ENCODE measurements around the gene SFI1.
"Not testable (repeated sequence)": the region's sequence is repeated elsewhere in the genome, so short reads cannot be mapped to it uniquely, and the experiment has no call there.

Gene SFI1

DNA sequence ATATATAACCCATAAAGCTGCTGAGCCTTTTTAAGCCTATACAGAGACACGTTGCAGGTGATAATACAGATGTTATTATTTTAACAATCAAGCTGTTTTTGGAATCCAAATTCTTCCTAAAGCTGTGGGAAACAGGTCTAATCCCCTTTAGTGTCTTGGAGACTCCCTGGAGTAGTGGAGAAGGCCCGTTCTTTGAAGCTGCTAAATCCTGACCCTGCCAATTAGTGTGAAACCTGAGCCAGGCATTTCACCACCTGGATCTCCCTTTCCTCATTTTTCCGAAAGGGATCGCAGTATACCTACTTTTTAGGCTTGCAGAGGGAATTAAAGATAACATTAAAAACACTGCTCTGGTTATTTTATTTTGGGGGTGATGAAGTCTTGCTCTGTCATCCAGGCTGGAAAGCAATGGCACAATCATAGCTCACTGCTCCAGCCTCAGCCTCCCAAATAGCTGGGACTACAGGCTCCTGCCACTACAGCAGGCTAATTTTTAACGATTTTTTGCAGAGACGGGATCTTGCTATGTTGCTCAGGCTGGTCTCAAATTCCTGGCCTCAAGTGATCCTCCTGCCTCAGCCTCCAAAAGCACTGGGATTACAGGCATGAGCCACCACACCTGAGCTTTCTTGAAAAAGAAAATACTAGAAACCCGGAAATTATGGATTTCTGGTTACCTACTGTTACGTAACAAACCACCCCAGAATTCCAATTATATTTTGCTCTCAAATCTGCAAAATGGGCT is 4.9 kb upstream of the SFI1 start:
- DNase-seq: no peak

DNA sequence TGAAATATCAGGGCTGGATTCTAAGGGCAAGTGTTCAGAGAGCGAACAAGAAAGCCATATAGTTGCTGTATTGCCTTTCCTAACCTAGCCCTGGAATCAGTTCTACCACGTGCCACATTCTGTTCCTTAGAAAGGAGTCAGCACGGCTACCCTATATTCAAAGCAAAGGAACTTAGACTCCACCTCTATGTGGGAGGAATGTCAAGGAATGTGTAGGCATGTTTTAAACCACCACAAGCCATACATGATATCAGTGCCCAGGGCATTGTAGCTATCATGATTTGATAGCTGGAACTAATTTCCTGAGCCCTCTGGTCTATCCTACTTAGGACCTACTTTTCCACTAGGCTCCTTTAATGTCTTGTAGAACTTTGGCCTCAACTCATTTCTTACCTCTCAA is 4.2 kb upstream of the SFI1 start:
- no peak for DNase-seq

DNA sequence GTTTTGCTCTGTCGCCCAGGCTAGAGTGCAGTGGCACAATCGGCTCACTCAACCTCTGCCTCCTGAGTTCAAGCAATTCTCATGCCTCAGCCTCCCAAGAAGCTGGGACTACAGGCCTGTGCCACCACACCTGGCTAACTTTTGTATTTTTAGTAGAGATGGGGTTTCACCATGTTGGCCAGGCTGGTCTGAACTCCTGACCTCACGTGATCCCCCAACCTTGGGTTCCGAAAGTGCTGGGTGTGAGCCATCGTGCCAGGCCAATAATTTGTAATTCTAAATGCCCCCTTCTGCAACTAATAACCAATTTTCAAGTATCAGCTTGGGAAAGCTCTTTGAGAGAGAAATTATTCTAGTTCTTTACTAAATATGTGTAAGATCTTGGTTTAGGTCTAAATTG is 3.0 kb upstream of the SFI1 start:
- DNase-seq: not testable (repeated sequence)

DNA sequence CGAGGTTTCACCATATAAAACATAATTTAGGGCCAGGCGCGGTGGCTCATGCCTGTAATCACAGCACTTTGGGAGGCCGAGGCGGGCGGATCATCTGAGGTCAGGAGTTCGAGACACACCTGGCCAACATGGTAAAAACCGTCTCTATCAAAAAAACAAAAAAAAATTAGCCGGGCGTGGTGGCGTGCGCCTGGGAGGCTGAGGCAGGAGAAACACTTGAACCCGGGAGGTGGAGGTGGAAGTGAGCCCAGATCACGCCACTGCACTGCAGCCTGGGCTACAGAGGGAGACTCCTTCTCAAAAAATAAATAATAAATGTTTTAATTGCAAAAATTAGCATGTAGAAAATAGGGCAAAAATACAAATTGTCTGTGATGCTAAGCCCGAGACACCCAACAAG is 993 bp upstream of the SFI1 start:
- no peak for DNase-seq

DNA sequence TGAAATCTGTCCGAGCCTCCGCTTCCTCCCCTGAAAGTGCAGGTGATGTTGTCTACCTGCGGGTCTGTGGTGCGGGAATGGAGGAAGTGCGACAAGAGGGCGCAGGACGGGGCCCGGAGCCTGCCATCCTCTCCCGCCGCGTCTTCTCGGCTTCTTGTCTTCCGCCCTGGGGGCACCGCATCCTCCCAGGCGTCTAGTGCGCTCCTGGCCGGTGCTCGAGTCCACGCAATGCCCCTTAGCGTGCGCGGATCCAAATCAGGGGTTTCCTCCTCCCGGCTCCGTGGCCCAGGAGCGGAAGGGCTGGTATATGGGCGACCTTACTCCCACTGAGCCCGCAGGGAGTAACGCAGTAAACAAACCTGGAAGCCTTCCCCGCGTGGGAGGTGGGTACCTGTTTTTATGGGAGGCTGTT is 405 bp downstream of the SFI1 start:
- peak; percentile 38 for DNase-seq

DNA sequence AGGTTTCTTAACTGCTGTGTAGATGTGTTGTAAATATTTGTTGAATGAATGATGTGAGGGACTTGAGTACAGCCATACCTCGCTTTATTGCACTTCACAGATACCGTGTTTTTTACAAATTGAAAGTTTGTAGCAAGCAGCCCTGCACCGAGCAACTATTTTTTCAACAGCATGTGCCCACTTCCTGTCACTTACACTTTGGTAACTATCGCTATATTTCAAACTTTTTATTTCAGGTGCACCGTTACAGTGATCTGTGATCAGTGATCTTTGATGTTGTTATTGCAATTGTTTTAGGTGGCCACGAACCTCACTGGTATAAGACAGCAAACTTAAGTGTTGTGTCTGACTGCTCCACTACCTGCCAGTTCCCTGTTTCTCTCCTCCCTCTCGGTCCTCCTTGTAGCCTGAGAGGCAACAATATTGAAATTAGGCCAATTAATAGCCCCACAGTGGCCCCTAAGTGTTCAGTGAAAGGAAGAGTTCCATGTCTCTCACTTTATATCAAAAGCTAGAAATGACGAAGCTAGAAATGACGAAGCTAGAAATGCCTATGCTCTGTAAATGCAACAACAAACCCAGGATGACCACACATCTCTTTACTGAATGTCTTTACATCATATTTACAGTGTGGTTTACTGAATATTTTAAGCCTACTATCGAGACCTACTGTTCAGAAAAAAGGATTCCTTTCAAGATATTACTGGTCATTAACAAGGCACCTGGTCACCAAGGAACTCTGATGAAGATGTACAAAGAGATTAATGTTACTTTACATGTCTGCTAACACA is 1.0 kb downstream of the SFI1 start:
- DNase-seq: peak; percentile 61

DNA sequence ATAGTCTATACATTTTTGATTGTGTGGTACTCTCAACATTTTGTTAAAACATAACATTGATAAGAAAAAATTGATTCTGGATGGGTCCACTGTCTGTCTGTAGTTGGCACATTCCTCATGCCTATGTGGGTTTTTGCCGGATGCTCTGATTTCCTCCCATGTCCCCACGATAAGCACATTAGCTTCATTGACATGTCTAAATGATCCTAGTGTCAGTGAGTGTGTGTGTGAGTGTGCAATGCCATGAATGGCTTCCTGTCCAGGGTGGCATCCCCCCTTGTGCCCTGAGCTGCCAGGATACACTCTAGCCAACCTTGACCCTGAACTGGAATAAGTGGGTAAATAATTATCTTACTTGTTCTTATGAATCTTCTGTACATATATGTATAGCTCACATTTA is 5.4 kb downstream of the SFI1 start:
- no peak for DNase-seq

DNA sequence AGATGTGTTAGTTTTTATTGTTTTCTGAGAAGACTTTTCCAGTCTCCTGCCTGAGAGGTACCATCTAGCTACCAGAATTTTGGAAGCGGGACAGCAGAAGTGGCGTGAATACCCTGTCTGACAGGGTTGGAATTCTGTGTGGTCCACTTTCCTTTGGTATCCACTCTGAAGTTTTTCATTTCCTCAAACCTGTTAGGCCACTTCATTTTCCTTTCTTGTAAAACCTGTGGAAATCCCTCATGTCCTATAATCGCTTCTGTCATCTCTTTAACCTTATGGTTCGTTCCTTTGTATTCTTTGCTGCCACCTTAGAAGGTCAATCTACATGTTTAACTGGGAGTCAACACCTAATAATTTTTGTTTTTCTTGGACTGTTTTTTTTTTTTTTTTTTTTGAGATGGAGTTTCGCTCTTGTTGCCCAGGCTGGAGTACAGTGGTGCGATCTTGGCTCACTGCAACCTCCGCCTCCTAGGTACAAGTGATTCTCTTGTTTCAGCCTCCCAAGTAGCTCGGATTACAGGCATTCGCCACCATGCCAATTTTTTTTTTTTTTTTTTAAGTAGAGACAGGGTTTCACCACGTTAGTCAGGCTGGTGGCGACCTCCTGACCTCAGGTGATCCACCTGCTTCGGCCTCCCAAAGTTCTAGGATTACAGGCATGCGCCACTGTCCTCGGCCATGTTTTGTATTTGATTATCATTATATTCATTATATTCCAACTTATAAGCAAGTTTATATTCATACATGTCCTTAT is 7.1 kb downstream of the SFI1 start:
- DNase-seq: no peak

DNA sequence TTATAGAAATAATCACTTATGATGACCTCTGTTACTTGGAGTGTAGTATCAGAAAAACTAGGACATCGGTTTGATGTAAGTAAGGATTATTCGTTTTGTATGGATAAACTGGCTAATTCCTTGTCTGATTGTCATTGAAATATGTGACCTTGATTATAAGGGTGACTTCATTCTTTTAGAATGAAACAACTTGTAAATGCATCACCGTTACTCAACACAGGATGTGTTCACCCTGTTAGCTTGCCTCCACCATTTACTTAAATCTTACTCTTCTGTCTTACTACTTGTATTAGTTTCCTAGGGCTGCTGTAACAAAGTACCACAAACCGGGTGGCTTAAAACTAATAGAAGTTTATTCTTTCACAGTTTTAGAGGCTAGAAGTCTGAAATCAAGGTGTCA is 7.9 kb downstream of the SFI1 start:
- no peak for DNase-seq

DNA sequence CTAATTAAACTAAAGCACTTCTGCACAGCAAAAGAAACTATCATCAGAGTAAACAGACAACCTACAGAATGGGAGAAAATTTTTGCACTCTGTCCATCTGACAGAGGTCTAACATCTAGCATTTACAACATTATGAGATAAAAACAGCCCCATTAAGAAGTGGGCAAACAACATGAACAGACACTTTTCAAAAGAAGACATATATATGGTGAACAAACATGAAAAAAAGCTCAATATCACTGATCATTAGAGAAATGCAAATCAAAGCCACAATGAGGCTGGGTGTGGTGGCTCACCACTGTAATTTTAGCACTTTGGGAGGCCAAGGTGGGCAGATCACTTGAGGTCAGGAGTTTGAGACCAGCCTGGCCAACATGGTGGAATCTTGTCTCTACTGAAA is 11.2 kb downstream of the SFI1 start:
- DNase-seq: not testable (repeated sequence)

DNA sequence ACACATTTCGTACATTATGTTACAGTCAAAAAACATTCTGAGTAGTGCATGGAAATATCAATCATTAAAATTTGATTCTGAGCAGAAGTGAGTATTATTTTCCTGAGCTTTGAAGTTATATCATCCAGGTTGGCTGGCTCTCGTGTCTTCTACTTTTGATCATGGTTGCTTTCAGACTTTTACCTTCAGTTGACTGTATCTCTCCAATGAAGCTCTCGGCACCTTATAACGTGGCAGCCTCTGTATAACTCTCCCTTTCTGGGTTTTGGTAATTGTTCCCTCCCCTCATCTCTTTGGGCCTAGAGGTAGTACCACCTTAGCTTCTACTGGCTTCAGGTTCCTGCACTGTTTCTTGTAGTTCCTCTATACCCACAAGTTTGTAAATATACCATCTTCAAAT is 12.2 kb downstream of the SFI1 start:
- no peak for DNase-seq

DNA sequence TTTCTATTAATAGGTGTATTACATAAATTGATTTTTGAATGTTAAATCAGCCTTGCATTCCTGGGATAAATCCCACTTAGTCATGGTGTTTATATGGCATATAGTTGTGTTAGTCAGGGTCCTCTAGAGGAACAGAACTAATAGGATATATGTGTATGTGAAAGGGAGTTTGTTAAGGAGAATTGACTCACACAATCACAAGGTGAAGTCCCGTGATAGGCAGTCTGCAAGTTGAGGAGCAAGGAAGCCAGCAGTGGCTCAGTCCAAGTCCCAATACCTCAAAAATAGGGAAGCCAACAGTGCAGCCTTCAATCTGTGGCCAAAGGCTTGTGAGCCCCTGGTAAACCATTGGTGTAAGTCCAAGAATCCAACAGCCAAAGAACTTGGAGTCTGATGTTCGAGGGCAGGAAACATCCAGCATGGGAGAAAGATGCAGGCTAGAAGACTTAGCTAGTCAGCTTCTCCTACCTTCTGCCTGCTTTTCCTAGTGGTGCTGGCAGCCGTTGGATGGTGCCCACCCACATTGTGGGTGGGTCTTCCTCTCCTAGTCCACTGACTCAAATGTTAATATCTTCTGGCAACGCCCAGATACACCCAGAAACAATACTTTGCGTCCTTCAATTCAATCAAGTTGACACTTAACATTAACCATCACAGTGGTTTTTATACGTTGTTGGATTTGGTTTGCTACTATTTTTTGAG is 12.9 kb downstream of the SFI1 start:
- no peak for DNase-seq

DNA sequence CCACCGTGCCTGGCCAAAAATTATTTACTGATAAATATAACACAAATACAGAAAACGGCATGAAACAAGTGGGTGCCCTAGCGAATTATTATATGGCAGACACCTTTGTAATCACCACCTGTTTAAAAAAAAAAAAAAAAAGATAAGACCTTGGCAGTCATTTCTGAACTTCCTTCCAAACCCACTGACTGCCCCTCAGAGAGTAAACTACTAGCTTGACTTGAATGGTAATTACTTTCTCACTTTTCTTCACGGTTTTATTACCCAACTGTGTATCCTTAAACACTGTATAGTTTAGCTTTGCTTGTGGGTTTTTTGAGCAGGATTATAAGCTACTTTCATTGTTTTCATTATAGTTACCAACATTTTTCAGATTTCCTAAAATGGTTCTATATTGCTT is 23.7 kb downstream of the SFI1 start:
- DNase-seq: no peak

DNA sequence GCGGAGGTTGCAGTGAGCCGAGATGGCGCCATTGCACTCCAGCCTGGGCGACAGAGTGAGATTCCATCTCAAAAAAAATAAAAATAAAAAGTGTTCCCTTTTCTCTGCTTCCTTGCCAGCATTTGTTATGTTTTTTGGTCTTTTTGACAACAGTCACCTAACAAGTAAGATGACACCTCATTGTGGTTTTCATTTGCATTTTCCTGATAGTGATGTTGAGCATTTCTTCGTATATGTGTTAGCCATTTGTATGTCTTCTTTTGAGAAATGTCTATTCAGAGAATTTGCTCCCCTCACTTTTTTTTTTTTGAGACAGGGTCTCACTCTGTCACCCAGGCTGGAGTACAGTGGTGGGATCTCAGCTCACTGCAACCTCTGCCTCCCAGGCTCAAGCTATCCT is 27.8 kb downstream of the SFI1 start:
- DNase-seq: peak; percentile 27

DNA sequence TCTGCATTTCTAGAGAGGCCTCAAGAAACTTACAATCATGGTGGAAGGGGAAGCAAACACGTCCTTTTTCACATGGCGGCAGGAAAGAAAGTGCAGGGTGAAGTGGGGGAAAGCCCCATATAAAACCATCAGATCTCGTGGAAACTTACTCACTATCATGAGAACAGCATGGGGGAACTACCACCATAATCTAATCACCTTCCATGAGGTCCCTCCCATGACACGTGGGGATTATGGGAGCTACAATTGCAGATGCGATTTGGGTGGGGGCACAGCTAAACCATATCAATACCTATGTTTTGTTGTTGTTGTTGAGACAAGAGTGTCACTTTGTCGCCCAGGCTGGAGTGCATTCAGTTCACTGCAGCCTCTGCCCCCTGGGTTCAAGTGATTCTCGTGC is 29.9 kb downstream of the SFI1 start:
- DNase-seq: peak; percentile 21

DNA sequence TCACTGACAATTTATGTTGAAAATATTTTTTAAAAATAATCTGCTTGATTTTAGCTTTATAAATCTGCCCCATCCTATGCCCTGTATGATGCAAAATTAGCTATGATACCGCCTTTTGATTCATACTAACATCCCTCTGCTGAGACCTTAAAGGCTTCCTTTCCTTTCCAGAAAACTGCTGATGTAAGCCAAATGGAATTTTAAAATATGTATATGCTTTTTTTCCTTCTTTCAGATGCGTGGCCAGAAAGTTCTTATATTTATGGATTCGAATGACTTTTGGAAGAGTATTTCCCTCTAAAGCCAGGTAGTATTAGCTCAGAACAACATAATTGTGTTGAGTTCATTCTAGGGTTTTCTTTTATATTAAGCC is 34.5 kb downstream of the SFI1 start:
- no peak for DNase-seq

DNA sequence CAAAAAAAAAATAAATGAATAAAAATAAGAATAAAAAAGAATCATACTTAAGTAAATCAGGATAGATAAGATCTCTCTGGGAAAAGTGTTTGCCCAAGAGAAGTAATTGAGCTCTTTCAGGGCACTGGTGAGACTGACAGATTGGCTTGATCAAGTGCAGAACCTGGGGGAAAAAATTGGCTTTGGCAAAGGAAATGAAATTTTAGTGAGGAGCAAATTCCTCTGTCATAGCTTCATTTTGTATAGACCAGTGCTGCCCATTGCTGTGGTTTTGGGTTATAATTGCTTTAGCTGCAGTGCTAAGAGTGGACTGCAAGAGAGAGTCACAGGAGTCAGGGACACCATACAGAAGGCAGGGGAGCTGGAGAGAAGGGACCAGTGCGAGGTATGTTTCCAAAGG is 35.7 kb downstream of the SFI1 start:
- DNase-seq: no peak

DNA sequence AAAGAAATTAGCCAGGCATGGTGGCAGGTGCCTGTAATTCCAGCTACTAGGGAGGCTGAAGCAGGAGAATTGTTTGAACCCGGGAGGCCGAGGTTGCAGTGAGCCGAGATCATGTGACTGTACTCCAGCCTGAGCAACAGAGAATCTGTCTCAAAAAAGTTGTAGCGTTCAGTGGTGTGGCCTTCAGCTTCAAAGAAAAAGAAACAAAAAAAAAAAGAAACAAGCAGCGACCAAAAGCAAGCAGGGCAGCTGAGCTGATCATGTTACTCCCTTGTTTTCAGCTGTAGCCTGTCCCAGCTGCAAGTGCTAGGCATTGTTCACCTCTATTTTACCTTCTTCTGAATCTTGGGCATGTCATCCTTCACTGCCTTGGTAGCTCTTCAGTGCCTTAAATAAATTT is 37.0 kb downstream of the SFI1 start:
- no peak for DNase-seq

DNA sequence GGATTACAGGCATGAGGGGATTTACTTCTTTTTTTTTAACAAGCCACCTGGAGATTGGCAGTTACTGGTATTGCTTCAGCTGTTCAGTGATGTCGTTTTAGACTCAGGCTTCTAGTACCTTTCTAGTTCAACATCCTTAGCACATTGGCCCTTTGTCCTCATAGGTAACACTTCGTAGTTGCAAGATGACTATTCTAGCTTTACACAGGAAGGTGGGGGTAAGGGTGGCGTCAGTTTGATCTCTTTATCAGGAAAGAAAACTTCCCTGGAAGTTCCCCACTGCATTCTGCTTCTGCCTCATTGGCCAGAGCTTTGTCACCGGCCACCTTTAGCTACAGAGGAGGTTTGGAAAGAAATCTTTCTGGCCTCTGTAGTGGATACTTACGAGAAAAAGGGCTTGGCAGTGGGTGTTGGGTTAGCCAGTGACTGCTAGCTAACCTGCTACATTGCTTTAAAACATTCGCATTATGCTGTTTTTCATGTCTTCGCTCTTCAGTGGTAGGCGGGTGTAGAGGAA is 40.7 kb downstream of the SFI1 start:
- DNase-seq: peak; percentile 29

DNA sequence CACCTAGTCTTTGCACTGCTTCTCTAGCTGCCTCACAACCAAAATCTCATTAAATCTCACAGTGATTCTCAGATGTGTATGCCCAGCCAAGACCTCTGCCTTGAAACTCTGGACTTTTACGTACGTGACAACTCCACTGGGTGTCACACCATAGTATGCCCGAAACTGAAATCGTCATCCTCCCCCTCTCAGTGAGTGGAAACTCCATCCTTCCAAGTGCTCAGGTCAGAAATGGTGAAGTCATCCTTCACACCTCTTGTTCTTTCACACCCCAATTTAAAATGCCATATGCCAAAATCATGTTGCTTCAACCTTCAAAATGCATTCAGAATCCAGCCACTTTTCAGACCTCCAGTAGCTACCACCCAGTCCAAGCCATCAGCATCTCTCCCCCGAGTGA is 42.5 kb downstream of the SFI1 start:
- no peak for DNase-seq

DNA sequence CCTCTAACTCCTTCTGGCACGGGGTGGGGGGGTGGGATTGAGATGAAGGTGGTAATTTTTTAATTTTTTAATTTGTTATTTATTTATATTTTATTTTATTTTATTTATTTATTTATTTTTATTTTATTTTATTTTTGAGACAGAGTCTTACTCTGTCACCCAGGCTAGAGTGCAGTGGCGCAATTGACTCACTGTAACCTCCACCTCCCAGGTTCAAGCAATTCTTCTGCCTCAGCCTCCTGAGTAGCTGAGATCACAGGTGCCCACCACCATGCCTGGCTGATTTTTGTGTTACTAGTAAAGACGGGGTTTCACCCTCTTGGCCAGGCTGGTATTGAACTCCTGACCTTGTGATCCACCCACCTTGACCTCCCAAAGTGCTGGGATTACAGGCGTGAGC is 43.8 kb downstream of the SFI1 start:
- DNase-seq: not testable (repeated sequence)

DNA sequence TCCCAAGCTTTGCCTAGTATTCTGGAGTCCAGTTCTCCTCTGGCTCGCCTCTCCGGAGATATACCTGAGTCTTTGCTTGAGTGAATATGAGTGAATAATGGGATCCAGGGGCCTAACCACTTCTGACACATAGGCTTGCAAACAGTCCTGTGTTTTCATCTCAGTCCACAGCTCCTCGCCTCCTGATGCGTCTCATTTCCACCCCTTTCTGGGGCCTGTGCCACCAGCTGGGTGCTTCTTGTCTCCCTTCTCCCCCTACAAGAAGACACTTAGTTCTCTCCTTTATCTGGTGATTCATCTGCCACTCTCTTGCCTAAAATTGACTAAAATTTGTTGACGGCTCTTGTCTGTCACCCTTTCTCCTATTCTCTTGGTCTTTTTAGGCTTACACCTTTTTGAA is 44.6 kb downstream of the SFI1 start:
- no peak for DNase-seq
